Measurements from ENCODE around the gene RET. TPM values are rescaled to one million over a fixed set of nuclear protein-coding genes. Genes with fewer than 3 reads are reported as not detected.
"Not testable (repeated sequence)": the region's sequence is repeated elsewhere in the genome, so short reads cannot be mapped to it uniquely, and the experiment has no call there.

The RET gene
- total RNA-seq, 2 experiments from 2014 or later = not detected

- H3K9me3 Mint-ChIP-seq = no peaks in the 10 kb centered on the region
- no peaks in the 10 kb centered on the region for H3K36me3 Mint-ChIP-seq
- no peaks in the 10 kb centered on the region for H3K4me1 Mint-ChIP-seq
- peaks cover 3% of the 10 kb centered on the region for H3K27me3 Mint-ChIP-seq
- H3K4me3 Mint-ChIP-seq = no peak overlapping the region
- H3K27ac Mint-ChIP-seq = no peak overlapping the region
- no peak for DNase-seq
These were observed 17.2 kb downstream of the RET start for GRCh38 chr10:43094085-43094484.

- H3K27ac Mint-ChIP-seq, H3K4me1 Mint-ChIP-seq: not testable (repeated sequence)
- peaks cover 20% of the 10 kb centered on the region for H3K27me3 Mint-ChIP-seq
These were observed 22.5 kb downstream of the RET start for GRCh38 chr10:43099339-43099738.

GRCh38 chr10:43099928-43100327, 23.1 kb downstream of the RET start:
- Mint-ChIP-seq H3K9me3 (no peaks in the 10 kb centered on the region), H3K4me3 (no peak overlapping the region), H3K36me3 (no peaks in the 10 kb centered on the region), H3K27ac (no peak overlapping the region), H3K27me3 (peaks cover 21% of the 10 kb centered on the region), H3K4me1 (no peaks in the 10 kb centered on the region)
- no peak for DNase-seq

More at GRCh38 chr10:43099339-43099738, 22.5 kb downstream of the RET start:
- DNase-seq, H3K9me3 Mint-ChIP-seq, H3K36me3 Mint-ChIP-seq, H3K4me3 Mint-ChIP-seq: not testable (repeated sequence)

- Mint-ChIP-seq H3K27me3 (peaks cover 25% of the 10 kb centered on the region), H3K36me3 (no peaks in the 10 kb centered on the region), H3K4me1 (no peaks in the 10 kb centered on the region), H3K27ac (no peak overlapping the region), H3K4me3 (no peak overlapping the region), H3K9me3 (no peaks in the 10 kb centered on the region)
- DNase-seq = no peak
These were observed 23.5 kb downstream of the RET start for GRCh38 chr10:43100366-43100765.

GRCh38 chr10:43102063-43102828, 25.4 kb downstream of the RET start:
- no peaks in the 10 kb centered on the region for H3K36me3 Mint-ChIP-seq
- no peaks in the 10 kb centered on the region for H3K4me1 Mint-ChIP-seq
- H3K9me3 Mint-ChIP-seq = no peaks in the 10 kb centered on the region
- H3K27ac Mint-ChIP-seq = peak overlapping the region; percentile 17
- H3K27me3 Mint-ChIP-seq = peaks cover 25% of the 10 kb centered on the region
- H3K4me3 Mint-ChIP-seq = no peak overlapping the region
- no peak for DNase-seq

GRCh38 chr10:43105102-43105955, 28.5 kb downstream of the RET start:
- no peaks in the 10 kb centered on the region for H3K9me3 Mint-ChIP-seq
- peak overlapping the region; percentile 63 for H3K4me3 Mint-ChIP-seq
- H3K27me3 Mint-ChIP-seq = peaks cover 25% of the 10 kb centered on the region
- H3K36me3 Mint-ChIP-seq = no peaks in the 10 kb centered on the region
- H3K4me1 Mint-ChIP-seq = no peaks in the 10 kb centered on the region
- H3K27ac Mint-ChIP-seq = no peak overlapping the region
- DNase-seq = peak; percentile 82

GRCh38 chr10:43105956-43106229, 29.0 kb downstream of the RET start:
- H3K4me3 Mint-ChIP-seq = no peak overlapping the region
- H3K9me3 Mint-ChIP-seq = no peaks in the 10 kb centered on the region
- H3K27ac Mint-ChIP-seq = no peak overlapping the region
- H3K4me1 Mint-ChIP-seq = no peaks in the 10 kb centered on the region
- no peak for DNase-seq
- H3K36me3 Mint-ChIP-seq = no peaks in the 10 kb centered on the region
- peaks cover 25% of the 10 kb centered on the region for H3K27me3 Mint-ChIP-seq

- Mint-ChIP-seq H3K27me3 (peaks cover 25% of the 10 kb centered on the region), H3K27ac (no peak overlapping the region), H3K4me1 (no peaks in the 10 kb centered on the region), H3K9me3 (no peaks in the 10 kb centered on the region), H3K4me3 (no peak overlapping the region), H3K36me3 (no peaks in the 10 kb centered on the region)
- no peak for DNase-seq
These were observed 29.6 kb downstream of the RET start for GRCh38 chr10:43106256-43107091.

- Mint-ChIP-seq H3K36me3 (no peaks in the 10 kb centered on the region), H3K4me1 (no peaks in the 10 kb centered on the region), H3K27me3 (peaks cover 7% of the 10 kb centered on the region), H3K4me3 (no peak overlapping the region), H3K9me3 (no peaks in the 10 kb centered on the region), H3K27ac (no peak overlapping the region)
- no peak for DNase-seq
These were observed 32.1 kb downstream of the RET start for GRCh38 chr10:43108951-43109350.

GRCh38 chr10:43109671-43110249, 32.9 kb downstream of the RET start:
- H3K27me3 Mint-ChIP-seq = peaks cover 5% of the 10 kb centered on the region
- no peak overlapping the region for H3K27ac Mint-ChIP-seq
- H3K9me3 Mint-ChIP-seq = no peaks in the 10 kb centered on the region
- no peaks in the 10 kb centered on the region for H3K4me1 Mint-ChIP-seq
- H3K36me3 Mint-ChIP-seq = no peaks in the 10 kb centered on the region
- H3K4me3 Mint-ChIP-seq = no peak overlapping the region
- no peak for DNase-seq

- H3K4me1 Mint-ChIP-seq = no peaks in the 10 kb centered on the region
- H3K36me3 Mint-ChIP-seq = no peaks in the 10 kb centered on the region
- H3K4me3 Mint-ChIP-seq = no peak overlapping the region
- no peak for DNase-seq
- H3K27ac Mint-ChIP-seq = no peak overlapping the region
- no peaks in the 10 kb centered on the region for H3K9me3 Mint-ChIP-seq
- no peaks in the 10 kb centered on the region for H3K27me3 Mint-ChIP-seq
These were observed 33.6 kb downstream of the RET start for GRCh38 chr10:43110338-43111071.

GRCh38 chr10:43111101-43111500, 34.2 kb downstream of the RET start:
- DNase-seq = no peak
- Mint-ChIP-seq H3K4me1 (no peaks in the 10 kb centered on the region), H3K27me3 (no peaks in the 10 kb centered on the region), H3K36me3 (no peaks in the 10 kb centered on the region), H3K4me3 (no peak overlapping the region), H3K9me3 (no peaks in the 10 kb centered on the region), H3K27ac (no peak overlapping the region)

- Mint-ChIP-seq H3K4me3 (no peak overlapping the region), H3K27ac (no peak overlapping the region), H3K9me3 (no peaks in the 10 kb centered on the region), H3K27me3 (no peaks in the 10 kb centered on the region), H3K4me1 (no peaks in the 10 kb centered on the region), H3K36me3 (no peaks in the 10 kb centered on the region)
- DNase-seq = no peak
These were observed 35.2 kb downstream of the RET start for GRCh38 chr10:43111921-43112607.

GRCh38 chr10:43112608-43112961, 35.7 kb downstream of the RET start:
- Mint-ChIP-seq H3K36me3 (no peaks in the 10 kb centered on the region), H3K9me3 (no peaks in the 10 kb centered on the region), H3K4me1 (no peaks in the 10 kb centered on the region), H3K27ac (no peak overlapping the region), H3K4me3 (no peak overlapping the region), H3K27me3 (no peaks in the 10 kb centered on the region)
- DNase-seq = no peak
